ENCODE data around the gene MT1H. TPM values are rescaled to one million over a fixed set of nuclear protein-coding genes. Genes with fewer than 3 reads are reported as not detected.

Gene MT1H
- total and polyA plus RNA-seq, 7 donors, result 2.0 to 581 (median 133) TPM; not detected in 4

DNA sequence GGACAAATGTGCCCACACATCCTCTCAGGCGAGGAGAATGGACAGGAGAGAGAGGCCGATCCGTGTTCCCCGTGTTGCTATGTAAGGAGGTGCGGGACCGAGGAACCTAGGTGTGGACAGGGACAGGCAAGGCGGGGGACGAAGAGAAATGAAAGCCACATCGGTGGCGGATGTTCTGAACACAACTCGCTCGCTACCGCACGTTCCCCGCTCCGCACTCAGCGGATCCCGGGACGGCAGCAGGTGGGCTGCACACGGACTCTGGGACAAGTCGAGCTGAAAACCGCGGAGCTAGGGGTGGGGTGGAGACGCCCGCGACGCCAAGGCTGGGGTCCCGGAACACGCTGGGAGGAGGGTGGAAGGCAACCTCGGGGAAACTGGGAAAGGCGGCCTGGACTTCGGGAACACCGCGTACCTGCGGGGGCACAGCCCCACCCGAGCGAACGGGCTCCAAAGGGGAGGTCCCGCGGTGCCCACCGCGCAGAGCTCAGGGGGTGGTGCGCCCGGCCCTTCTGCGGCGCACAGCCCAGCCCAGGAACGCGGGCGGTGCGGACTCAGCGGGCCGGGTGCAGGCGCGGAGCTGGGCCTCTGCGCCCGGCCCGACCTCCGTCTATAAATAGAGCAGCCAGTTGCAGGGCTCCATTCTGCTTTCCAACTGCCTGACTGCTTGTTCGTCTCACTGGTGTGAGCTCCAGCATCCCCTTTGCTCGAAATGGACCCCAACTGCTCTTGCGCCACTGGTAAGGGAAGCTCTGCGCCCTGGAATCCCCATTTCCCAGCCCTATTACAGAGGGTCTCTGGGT, 44.3 kb upstream of the MT1H start, which contains the start of gene MT1E:
TSS of gene MT1E (plus strand) at position 642 of the 803 bp plus-strand sequence. CDS start at position 713, 71 bp downstream.
- DNase-seq, result peak; percentile 95
- no peaks in the 10 kb centered on the region for H3K36me3 ChIP-seq
- H3K4me1 ChIP-seq, result peaks cover 0 to 23% (median 19%) of the 10 kb centered on the region in 4 donors
- H3K27me3 ChIP-seq, result no peaks in the 10 kb centered on the region
- H3K9me3 ChIP-seq, result no peaks in the 10 kb centered on the region
- WGBS, 2 donors, result 1 to 3% methylated on average over 62 of the region's 62 CpGs
- H3K4me3 ChIP-seq, result peak within 1 kb of the TSS; percentile 52 to 68 (median 58)
- intact Hi-C loops (cut with DNase I), result loop anchor here (1.0 to 2.0 kb wide), 2 partner anchors 17 to 57 kb away; partner anchors contain the start of genes MT1X and MT2A
- TF ChIP-seq, protein P1, sequence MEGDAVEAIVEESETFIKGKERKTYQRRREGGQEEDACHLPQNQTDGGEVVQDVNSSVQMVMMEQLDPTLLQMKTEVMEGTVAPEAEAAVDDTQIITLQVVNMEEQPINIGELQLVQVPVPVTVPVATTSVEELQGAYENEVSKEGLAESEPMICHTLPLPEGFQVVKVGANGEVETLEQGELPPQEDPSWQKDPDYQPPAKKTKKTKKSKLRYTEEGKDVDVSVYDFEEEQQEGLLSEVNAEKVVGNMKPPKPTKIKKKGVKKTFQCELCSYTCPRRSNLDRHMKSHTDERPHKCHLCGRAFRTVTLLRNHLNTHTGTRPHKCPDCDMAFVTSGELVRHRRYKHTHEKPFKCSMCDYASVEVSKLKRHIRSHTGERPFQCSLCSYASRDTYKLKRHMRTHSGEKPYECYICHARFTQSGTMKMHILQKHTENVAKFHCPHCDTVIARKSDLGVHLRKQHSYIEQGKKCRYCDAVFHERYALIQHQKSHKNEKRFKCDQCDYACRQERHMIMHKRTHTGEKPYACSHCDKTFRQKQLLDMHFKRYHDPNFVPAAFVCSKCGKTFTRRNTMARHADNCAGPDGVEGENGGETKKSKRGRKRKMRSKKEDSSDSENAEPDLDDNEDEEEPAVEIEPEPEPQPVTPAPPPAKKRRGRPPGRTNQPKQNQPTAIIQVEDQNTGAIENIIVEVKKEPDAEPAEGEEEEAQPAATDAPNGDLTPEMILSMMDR (IDR thresholded peaks at IDR 0.05), result no peak
- peak; percentile 83 to 97 (median 94) for TF ChIP-seq POLR2AphosphoS5 (IDR thresholded peaks at IDR 0.05)
- TF ChIP-seq EP300 (IDR thresholded peaks at IDR 0.05), result peak in 3 of 4 donors; percentile 52 to 87 (median 83)
- TF ChIP-seq POLR2A (IDR thresholded peaks at IDR 0.05), result peak; percentile 83 to 85
- peak within 1 kb of the TSS; percentile 89 to 92 (median 90) for H3K27ac ChIP-seq

DNA sequence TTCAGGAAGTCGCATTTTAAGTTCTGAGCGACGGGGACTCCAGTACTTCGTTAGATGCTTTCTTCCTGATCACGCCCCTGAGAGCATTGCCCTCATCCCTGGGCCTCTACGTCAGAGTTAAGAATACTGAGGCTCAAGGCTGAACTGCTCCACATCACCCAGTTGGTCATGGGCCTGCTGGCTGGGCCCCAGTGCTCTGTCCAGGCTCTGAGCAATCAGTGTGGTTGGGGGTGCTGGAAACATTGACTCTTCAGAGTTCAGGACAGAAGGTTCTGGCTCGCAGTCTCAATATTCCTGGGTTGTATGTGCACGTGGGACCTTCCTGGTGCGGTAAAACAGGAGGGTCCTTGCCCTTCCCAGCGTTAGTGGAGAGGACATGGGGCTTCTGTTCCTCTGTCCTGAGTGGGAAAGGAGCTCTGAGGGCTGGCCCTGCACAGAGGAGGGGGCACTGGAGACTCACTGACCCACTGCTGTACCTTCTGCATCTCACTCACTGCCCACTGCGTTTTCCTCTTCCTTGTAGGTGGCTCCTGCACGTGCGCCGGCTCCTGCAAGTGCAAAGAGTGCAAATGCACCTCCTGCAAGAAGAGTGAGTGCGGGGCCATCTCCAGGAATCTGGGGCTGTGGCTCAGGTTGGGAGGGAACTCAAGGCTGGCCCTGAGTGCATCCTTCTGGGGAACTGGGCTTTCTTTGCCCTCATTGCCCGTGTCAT, 43.5 kb upstream of the MT1H start:
- TF ChIP-seq EP300 (IDR thresholded peaks at IDR 0.05) (peak in 3 of 4 donors; percentile 46 to 72 (median 72)), POLR2A (IDR thresholded peaks at IDR 0.05) (no peak), POLR2AphosphoS5 (IDR thresholded peaks at IDR 0.05) (peak in 1 of 4 donors; percentile 74)
- TF ChIP-seq, protein P1 (IDR thresholded peaks at IDR 0.05), result no peak
- Histone ChIP-seq H3K36me3 (no peaks in the 10 kb centered on the region), H3K4me3 (peak overlapping the region; percentile 52 to 68 (median 58)), H3K27me3 (no peaks in the 10 kb centered on the region), H3K9me3 (no peaks in the 10 kb centered on the region), H3K27ac (peak overlapping the region; percentile 89 to 92 (median 90)), H3K4me1 (peaks cover 0 to 23% (median 19%) of the 10 kb centered on the region in 4 donors)
- peak; percentile 91 for DNase-seq
- intact Hi-C loops (cut with DNase I), result loop anchor here (1.0 to 2.0 kb wide), 2 partner anchors 18 to 57 kb away; partner anchors contain the start of genes MT1X and MT2A
- 8 to 18% methylated on average over 16 of the region's 16 CpGs for WGBS, 2 donors

DNA sequence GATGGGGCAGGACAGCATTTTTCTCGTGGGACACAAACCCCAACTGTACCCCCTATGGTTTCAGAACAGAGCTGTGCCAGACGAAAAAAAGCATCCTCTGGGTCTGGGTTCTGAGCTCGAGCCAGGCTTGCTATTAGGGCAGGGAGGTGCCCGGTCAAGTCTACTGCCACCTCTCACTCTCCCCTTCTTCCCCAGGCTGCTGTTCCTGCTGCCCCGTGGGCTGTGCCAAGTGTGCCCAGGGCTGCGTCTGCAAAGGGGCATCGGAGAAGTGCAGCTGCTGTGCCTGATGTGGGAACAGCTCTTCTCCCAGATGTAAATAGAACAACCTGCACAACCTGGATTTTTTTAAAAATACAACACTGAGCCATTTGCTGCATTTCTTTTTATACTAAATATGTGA, 42.9 kb upstream of the MT1H start:
- peak overlapping the region; percentile 52 to 68 (median 58) for H3K4me3 ChIP-seq
- H3K27me3 ChIP-seq, result no peaks in the 10 kb centered on the region
- no peaks in the 10 kb centered on the region for H3K9me3 ChIP-seq
- H3K4me1 ChIP-seq, result peaks cover 0 to 24% (median 19%) of the 10 kb centered on the region in 4 donors
- intact Hi-C loops (cut with DNase I), result no loop called here
- TF ChIP-seq POLR2A (IDR thresholded peaks at IDR 0.05), result no peak
- no peaks in the 10 kb centered on the region for H3K36me3 ChIP-seq
- H3K27ac ChIP-seq, result peak overlapping the region; percentile 89 to 92 (median 90)
- WGBS, 2 donors, result 25 to 52% methylated on average over 7 of the region's 7 CpGs
- no peak for DNase-seq

DNA sequence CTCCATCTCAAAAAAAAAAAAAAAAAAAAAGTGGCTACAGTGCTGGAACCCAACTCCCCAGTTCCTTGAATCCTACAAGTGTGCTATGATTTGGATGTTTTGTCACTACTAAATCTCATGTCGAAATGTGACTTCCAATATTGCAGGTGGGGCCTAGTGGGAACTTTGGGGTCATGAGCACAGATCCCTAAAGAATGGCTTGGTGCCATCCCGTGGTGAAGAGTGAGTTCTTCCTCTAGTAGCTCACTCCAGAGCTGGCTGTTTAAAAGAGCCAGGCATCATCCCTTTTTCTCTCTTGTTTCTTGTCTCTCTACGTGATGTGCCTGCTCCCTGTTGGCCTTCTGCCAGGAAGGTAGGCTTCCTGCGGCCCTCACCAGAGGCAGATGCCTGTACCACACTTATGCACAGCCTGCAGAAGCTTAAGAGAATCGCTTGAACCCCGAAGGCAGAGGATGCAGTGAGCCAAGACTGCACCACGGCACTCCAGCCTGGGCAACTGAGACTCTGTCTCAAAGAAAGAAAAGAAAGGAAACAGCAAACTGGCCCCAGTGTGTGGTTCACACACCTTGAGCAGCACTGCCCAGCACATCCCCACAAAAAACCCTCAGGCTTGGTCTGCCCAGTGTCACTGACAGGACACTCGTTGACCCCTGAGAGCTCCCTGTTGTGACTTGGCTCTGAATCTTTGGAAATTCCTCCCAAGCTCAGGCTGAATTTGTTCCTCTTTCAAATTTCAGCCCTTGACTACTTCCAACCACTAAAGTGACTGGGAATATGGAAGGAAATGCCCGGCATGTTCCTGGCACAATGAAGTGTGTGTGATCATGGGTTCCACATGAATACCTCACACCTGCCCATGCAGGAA, 40.9 kb upstream of the MT1H start:
- DNase-seq, result no peak

More for the DNA sequence above, 40.9 kb upstream of the MT1H start:
- peaks cover 0 to 3% (median 0%) of the 10 kb centered on the region in 3 donors for H3K27me3 ChIP-seq
- no peaks in the 10 kb centered on the region for H3K9me3 ChIP-seq
- TF ChIP-seq EP300 (IDR thresholded peaks at IDR 0.05) (no peak), POLR2A (IDR thresholded peaks at IDR 0.05) (no peak), POLR2AphosphoS5 (IDR thresholded peaks at IDR 0.05) (no peak)
- TF ChIP-seq, protein P1 (IDR thresholded peaks at IDR 0.05), result no peak
- H3K4me3 ChIP-seq, result no peak overlapping the region
- WGBS, 2 donors, result 78 to 84% methylated on average over 9 of the region's 9 CpGs
- H3K4me1 ChIP-seq, result peaks cover 0 to 39% (median 29%) of the 10 kb centered on the region in 4 donors
- intact Hi-C loops (cut with DNase I), result no loop called here
- peak overlapping the region; percentile 0 to 92 (median 64) for H3K27ac ChIP-seq
- H3K36me3 ChIP-seq, result no peaks in the 10 kb centered on the region
